DMS53 (cell line): Measurements from ENCODE around the gene GRIK1.

Source experiments
- DNase-seq: peaks from one replicate; lab custom pipeline; 2025; lab: John Stamatoyannopoulos, UW

The GRIK1 gene

DNA sequence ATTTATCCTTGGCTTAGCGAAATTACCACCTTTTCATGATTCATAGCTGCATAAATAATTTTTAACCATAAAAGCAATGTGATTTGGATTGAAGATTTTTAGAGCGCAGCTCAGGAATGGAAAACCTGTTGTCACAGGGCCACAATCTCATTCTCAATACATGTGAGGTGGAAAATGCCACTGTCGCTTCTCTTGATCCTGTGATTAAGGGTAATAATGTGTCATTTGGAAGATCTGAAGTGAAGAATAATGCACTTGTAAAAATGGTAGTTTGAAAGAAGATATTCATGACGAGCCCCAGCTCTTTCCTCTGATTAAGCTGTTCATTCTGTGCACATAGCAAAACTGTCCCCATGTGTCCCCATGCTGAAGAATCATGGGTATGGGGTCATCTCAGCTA, 410.7 kb downstream of the GRIK1 start:
- no peak for DNase-seq

DNA sequence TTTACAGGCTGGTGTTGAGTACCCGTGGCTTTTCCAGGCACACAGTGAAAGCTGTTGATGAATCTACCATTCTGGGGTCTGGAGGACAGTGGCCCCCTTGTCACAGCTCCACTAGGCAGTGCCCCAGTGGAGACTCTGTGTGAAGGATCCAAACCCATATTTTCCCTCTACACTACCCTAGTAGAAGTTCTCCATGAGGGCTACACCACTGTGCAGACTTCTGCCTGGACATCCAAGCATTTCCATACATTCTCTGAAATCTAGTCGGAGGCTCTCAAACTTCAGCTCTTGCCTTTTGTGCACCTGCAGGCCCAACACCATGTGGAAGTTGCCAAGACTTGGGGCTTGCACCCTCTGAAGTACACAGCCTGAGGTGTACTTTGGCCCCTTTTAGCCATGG, 413.3 kb downstream of the GRIK1 start:
- DNase-seq = peak; percentile 23

DNA sequence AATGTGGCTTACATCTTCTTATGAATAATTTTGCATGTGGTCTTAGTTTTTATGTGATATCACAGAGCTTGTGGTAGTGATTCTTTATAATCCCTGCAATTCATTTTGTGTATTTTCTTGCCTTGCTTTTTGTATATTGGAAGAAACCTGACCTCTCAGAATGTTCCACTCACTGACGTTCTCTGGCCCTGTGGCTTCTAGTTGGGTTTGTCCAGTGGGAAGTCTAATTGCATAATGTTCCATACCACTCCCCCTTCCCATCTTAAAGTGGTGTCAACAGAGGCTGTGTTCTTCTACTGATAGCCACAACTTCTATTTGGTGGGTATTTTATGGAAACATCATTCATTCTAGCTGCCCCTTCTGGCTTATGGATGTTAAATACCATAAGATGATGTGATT, 415.7 kb downstream of the GRIK1 start:
- DNase-seq = no peak

DNA sequence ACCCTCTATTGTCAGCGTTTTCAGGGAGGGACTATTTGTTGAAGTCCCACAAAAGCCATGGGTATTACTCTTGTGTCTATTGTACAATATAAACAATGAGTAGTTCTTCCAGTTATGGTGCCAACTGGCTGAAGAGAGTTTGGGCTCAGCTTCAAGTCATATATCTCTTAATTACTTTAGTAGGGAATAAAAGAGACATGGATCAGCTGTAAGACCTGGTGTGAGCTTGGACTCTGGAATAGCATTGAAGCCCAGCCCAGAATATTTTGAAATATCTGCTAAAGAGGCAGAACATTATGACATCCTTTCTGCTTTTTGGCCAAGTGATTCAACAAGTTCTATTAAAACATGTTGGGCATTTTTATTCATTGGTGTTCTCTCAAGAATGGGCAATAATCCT, 416.1 kb downstream of the GRIK1 start:
- DNase-seq = no peak

DNA sequence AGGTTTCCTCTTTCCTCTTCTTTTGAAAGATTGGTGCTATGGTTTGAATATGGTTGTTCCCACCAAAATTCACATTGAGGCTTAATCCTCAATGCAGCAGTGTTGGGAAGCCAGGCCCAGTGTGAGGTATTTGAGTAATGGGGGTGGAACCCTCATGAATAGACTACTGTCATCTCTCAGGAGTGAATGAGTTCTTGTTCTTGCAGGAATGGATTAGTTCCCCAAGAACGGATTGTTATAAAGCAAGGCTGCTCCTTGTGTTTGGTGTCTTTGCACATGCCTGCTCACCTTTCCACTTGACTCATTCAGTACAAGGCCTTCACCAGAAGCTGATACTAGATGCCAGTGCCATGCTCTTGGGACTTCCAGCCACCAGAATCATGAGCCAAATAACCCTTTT, 417.9 kb downstream of the GRIK1 start:
- DNase-seq = no peak

DNA sequence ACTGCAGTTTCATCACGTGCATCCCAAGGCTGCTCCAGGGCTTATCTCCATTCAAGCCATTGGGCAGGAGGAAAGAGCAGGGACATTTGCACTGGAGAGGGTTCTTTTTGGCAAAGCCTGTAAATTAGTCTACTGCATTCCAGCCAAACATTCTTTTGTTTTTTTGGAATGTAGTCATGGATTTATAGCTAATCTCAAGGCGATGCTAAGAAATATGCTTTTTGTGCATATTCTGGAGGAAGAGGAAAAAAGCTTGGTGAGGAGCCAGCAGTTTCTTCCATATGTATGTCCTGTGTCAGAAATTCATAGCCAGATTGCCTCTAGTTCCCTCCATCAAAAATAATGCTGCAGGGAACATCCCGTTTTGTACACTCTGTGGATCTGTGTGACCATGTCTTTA, 419.6 kb downstream of the GRIK1 start:
- no peak for DNase-seq

DNA sequence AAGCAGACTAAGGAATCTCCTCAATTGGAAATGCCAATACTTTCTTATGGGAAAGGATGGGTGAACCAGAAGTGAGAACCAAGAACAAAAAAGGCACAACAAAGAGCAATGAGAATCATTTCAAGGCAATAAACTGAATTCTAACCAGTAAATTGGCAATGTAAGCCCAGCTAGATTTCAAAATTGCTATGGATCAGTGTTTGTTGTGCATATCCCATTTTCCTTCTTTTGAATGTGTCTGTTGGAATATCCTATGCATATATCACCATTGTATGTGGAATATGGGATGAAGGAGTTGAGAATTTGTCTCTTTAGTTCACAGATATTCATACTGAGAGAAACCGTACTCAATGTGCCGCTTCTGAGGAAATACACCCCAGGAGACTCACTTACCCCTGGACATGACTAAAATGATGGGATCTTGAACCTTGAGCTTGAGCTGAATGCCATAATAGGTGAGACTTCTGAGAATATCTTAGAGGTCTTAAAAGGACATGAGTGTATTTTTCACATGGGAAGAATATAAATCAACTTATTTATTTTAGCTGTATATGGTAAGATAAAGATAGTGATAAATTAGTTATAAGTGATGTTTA, 425.0 kb downstream of the GRIK1 start:
- DNase-seq = no peak

DNA sequence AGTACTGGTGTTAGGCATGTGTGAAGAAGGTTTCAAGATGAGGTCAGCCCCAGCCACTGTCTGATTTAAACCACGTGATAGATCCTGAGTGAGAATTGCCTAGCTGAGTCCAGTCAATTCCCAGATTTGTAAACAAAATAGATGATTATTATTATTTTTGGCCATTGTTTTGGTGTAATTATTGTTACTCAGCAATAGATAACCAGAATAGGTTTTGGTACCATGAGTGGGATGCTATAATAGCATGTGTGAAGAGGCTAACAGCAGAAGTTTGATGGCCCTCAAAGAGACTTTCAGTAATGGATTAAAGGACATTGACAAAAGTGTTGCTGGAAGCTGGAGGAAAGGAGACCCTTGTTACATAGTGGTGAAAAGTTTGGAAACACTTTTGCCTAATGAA, 426.3 kb downstream of the GRIK1 start:
- DNase-seq = no peak

DNA sequence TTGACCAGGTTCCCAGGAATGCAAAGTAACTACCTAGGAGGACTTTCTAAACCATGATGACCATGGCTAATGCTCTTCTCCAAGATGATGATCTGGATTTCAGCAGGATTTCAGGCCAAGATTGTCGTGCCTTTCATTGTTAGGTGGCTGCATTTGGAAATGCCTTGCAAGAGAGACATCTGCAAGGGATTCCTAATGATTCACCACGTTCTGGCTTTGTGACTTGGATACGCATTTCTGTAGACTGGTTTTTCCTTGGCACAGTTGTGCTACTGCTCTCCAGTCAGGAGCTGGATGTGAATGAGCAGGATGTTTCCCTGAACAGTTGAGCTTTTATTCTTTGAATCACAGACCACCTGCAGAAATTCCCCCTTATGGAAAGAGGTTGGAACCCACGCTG, 428.7 kb downstream of the GRIK1 start:
- no peak for DNase-seq

DNA sequence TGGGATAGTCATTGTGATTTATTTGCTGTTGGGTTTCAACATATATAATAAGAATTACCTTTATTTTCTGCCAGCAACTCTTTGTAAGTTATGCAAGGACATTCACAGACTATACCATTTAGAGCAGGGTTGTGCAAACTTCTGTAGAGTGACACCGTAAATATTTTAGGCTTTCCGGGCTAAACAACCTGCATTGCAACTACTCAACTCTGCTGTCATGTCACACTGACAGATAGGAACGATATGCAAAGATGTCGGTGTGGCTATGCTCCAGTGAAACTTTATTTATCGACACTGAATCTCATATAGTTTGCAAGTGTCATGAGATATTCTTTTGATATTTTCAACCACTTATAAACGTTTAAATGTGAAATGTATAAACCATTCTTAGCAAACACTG, 430.7 kb downstream of the GRIK1 start:
- DNase-seq = no peak

DNA sequence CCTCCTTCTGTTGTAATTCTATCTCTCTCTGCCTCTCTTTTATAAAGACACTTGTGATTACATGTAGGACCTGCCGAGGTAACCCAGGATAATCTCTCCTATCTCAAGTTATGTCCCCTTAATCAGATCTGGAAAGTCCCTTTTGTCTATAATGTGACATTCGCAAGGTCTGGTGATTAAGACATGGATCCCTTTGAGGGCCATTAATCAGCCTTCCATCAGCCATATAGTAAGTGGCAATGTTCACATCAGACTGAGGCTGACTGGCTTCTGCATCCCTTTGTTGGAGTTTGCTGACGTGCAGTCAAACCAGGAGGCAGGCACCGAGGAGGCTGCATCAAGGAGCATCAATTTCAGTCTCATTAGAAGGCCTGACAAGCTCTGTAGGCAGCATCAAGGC, 431.5 kb downstream of the GRIK1 start:
- no peak for DNase-seq

DNA sequence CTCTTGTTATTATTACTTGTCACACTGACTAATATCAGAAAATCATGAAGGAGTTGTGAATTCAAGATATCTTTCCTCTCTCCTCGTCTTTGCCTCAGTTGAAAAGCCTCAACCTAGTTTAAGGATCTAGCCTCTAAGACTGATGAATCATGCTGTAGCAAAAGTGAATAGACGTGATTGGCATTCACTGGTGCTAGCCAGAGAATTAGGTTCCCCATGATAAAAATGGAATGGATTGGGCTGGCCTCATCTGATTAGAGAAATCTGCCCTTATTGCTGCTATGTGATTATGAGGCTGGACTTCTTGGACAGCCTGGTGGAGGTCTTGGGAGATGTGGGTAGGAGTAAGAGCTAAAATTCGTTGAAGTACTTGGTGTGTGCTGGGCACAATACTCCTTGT, 432.8 kb downstream of the GRIK1 start:
- DNase-seq = no peak

DNA sequence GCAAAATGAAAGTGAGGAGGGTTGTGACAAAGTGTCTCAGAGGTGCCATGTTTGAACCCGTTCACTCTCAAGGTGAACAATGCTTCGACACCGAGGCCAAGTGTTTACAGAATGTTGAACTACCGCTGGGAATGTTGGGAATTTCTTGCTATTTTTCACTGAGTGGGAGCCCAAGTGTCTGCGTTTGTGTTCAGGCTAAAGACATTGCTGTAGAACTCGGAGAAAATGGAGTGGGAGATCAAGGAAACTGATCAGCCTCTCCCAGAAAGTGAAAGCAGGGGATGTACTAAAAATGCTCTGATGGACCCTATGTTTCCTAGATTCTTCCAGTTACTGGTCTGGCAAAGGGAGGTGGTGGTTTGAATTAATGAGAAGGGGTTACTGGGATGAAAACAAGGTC, 433.6 kb downstream of the GRIK1 start:
- DNase-seq = no peak

DNA sequence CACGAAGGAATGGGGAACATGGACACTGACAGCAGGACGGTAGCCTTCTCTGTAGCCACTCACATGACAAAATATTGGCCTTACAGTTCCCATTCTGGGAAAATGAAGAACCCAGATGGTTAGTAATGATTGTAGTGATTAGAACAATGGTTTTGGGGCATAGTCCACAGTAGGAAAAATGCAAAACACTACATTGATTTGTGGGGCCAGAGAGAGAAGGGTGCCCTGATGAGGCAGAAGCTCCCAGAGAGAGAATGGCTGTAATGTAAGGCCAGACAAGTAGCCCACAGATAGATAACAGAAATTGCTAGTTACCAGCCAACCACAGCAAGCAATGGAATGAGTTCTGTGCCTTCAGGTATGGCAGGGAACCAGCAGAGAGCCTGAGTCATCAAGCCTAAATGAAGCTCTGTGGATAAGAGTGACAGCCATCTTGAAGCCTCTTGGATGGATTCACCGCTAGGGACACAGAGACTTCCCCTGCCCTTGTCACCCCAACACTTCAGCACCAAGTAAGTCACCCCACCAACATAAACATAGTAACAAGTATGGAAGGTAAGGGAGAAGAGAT, 435.0 kb downstream of the GRIK1 start:
- DNase-seq = no peak

DNA sequence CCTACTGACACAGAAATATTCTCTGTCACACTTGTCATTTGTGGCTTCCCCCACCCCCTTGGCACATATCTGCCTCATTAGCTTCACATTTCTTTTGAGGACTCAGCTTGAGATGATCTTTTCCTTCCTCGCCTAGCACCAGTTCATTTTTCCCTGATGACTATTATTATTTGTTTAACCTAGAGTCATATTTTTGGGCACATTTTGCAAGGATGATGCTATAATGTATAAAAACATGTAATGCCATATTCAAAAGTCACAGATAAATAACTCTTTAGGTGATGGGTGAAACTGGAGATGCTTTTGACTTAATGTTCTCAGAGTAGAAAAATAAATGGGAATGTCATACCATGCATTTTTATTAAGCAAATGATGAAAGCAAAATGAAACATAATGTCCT, 438.3 kb downstream of the GRIK1 start:
- DNase-seq = no peak

DNA sequence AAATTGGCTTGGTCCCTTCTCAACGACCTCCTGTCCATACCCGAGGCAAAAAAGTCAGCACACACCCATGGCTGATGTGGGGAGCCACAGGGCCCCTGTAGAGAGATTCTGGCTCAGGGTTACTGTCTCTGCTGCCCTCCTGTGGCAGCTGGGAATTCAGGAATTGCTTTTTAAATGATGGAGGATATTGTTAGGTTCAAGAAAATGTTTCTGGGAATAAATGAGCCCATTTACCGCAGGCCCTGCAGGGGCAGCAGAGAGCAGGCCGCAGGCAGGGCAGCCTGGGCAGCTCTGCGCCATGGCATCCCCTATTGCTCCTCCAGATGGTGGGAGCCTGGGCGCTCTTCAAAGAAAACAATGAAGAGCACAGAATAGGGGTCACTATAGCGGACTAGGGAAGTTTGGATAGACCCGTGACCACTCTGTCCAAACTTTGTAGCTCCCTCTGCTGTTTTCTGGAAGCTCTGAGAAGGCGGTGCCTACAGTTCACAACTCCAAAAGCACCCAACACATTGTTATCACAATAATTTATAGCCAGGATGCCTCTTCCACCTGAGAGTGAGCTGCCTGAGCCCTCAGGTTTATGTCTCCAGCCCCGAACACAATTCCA, 440.0 kb downstream of the GRIK1 start:
- peak; percentile 64 for DNase-seq

DNA sequence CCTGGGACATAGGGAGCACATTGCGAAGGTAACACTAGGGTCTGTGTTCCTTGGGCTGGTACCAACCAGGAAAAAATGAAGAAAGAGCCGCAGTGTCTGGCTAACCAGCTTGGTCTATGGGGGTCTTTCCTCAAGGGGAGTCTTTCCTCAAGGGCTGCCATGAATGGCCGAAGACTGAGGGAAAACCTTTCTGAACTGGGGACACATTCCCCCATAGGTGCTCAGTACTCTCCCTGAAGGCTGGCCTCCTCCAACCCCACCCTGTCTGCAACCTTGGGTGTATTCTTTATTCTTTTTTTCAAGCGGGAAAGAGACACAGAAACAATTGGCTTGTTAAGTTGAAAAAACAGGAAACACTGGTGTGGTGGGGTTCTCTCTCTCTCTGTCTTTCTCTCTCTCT, 440.6 kb downstream of the GRIK1 start:
- no peak for DNase-seq

DNA sequence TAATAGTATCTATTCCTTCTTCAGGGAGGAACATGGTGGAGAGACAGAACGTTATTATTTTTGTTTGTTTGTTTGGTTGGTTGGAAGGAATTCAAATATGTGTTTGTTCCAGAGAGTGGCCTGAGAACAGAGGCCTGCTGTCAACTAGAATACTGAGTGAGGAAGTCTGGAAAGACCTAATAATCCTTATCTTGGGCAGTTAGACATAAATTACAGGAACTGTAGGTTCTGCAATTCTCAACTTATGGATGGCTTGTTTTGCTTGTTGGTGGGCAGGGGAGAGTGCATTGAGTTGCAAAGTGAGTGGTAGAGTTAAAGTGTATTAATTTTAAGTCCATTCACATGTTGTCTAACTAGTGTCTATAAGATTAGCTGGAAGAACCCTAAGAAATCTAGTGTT, 443.5 kb downstream of the GRIK1 start:
- no peak for DNase-seq

DNA sequence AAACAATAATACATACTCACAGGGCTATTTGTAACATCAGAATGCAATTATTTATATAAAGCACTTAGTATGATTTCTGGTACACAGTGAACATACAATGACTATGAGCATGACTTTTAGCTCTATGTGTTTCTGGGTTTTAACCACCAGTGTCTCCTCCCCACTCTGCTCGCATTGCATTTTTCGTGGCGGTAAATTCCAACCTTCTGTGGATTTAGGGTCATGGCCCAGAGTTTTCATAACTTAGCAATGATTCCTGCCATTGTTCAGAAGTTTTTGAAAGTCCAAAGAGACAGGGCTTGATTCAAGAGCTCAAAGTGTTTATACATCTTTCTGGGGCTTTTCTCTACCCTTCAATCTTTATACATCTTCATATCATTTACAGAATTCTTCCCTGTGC, 449.8 kb downstream of the GRIK1 start:
- DNase-seq = no peak

DNA sequence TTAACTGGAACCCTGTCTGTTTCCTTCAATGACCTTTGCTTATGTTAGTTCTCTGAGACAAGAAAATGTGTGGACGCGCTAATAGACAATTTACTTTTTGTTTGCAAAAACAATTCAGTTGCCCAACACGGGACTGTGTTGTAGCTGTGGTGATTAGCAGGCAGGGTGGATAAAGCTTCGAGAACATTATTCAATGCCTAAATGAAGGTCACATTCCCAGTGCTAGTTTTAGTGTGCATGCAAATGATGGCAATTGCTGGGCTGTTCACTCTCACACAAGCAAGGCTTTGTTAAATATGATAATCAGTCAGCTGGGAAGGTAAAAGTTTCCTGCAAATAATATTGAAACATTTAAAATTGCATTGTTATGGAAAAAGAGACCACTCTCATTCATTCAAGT, 452.6 kb downstream of the GRIK1 start:
- DNase-seq = no peak
